Keratinocyte (primary cell): ENCODE measurements around the gene OR52I1. TPM values are rescaled to one million over a fixed set of nuclear protein-coding genes. Genes with fewer than 3 reads are reported as not detected.

Experiments used
- DNase-seq: peaks from one replicate; pipeline ENCODE4 v3.0.0-alpha.2; 2011; ENCODE audit warnings: low read depth, missing footprints, low spot score
- FAIRE-seq: peaks from 2 replicates; lab custom pipeline; 2011; peaks lifted over from hg19 to GRCh38; lab: Jason Lieb, UNC
- H2AFZ ChIP-seq: 2 replicates; pipeline ENCODE4 v1.6.0; 2012; ENCODE audit warnings: low read length, control low read depth, inconsistent platforms; ENCODE audit not compliant: control insufficient read depth
- H3K27ac ChIP-seq: 2 replicates; pipeline ENCODE4 v1.5.1; 2011; ENCODE audit warnings: low read length; ENCODE audit not compliant: control insufficient read depth, insufficient read depth
- H3K27me3 ChIP-seq: 3 replicates; pipeline ENCODE4 v1.6.0; 2011; ENCODE audit warnings: low read length; ENCODE audit not compliant: control insufficient read depth, insufficient read depth; ENCODE audit errors: extremely low read depth
- H3K36me3 ChIP-seq, 2 experiments: 2 replicates in 1 of 2; 3 replicates in 1 of 2; pipeline ENCODE4 v1.5.1; 2011; ENCODE audit warnings: low read length in 2 of 2, mild to moderate bottlenecking in 1 of 2; ENCODE audit not compliant: control insufficient read depth in 2 of 2, insufficient read depth in 2 of 2; ENCODE audit errors: extremely low read depth in 1 of 2
- H3K4me1 ChIP-seq: 3 replicates; pipeline ENCODE4 v1.5.1; 2011; ENCODE audit warnings: low read length; ENCODE audit not compliant: control insufficient read depth, insufficient read depth; ENCODE audit errors: extremely low read depth
- H3K4me2 ChIP-seq: 3 replicates; pipeline ENCODE4 v1.6.0; 2011; ENCODE audit warnings: low read depth, low read length; ENCODE audit not compliant: control insufficient read depth, insufficient read depth; ENCODE audit errors: extremely low read depth
- H3K4me3 ChIP-seq, 3 experiments: fragments of 200-600 bp in 1 of 3; sonication (generic) in 1 of 3; 2 replicates in 2 of 3; 3 replicates in 1 of 3; pipeline ENCODE4 v1.5.1; 2011 to 2016; ENCODE audit warnings: low read length in 3 of 3, mild to moderate bottlenecking in 3 of 3, control low read depth in 2 of 3, inconsistent platforms in 1 of 3, low read depth in 1 of 3, mixed read lengths in 1 of 3, mixed run types in 1 of 3, moderate library complexity in 1 of 3; ENCODE audit not compliant: control insufficient read depth in 2 of 3, insufficient read depth in 2 of 3; ENCODE audit errors: extremely low read depth in 1 of 3
- H3K79me2 ChIP-seq: 2 replicates; pipeline ENCODE4 v1.6.0; 2012; ENCODE audit warnings: low read length; ENCODE audit not compliant: control insufficient read depth, insufficient read depth
- H3K9ac ChIP-seq: 3 replicates; pipeline ENCODE4 v1.6.0; 2011; ENCODE audit warnings: low read length; ENCODE audit not compliant: control insufficient read depth, insufficient read depth; ENCODE audit errors: extremely low read depth
- H3K9me1 ChIP-seq: 3 replicates; pipeline ENCODE4 v1.6.0; 2011; ENCODE audit warnings: low read length; ENCODE audit not compliant: control insufficient read depth, insufficient read depth; ENCODE audit errors: extremely low read depth
- H3K9me3 ChIP-seq: 2 replicates; pipeline ENCODE4 v1.5.1; 2012; ENCODE audit warnings: low read depth, low read length; ENCODE audit not compliant: control insufficient read depth
- H4K20me1 ChIP-seq: 3 replicates; pipeline ENCODE4 v1.6.0; 2011; ENCODE audit warnings: low read length; ENCODE audit not compliant: control insufficient read depth, insufficient read depth; ENCODE audit errors: extremely low read depth
- EZH2 ChIP-seq: IDR thresholded peaks from one replicate; pipeline ENCODE4 v1.6.1; 2012; ENCODE audit warnings: inconsistent platforms, mild to moderate bottlenecking, low read length, moderate library complexity
- dilution Hi-C: fragments of 300-500 bp; cut with MboI; formaldehyde crosslinking; loops from one replicate; pipeline ENCODE4 v1.7.0; 2020; ENCODE audit warnings: low sequenced_read_pairs; ENCODE audit not compliant: extremely low pct_ligation_motif_present
- polyA plus RNA-seq, 5 experiments: library from polyadenylated mRNA; depleted of rRNA in 3 of 5; stranded (reverse) in 3 of 5; stranded (forward) in 1 of 5; unstranded in 1 of 5; fragments of >200 nt; gene quantifications; 1 replicate in 1 of 5; 2 replicates in 3 of 5; 3 replicates in 1 of 5; pipeline versions ENCODE4 v1.2.1 to v1.2.3, GENCODE V29; 2011 to 2012; ENCODE audit warnings: missing spikeins in 2 of 5, low read depth in 1 of 5, low replicate concordance in 1 of 5
- TF ChIP-seq, protein P1 (sequence below), 3 experiments: IDR thresholded peaks in 1 of 3; conservative IDR thresholded peaks in 1 of 3; optimal IDR thresholded peaks in 1 of 3; 2 replicates in 2 of 3; 3 replicates in 1 of 3; pipeline versions ENCODE3 to v1.5.1; 2011; ENCODE audit warnings: low read length in 3 of 3, mild to moderate bottlenecking in 3 of 3, moderate library complexity in 2 of 3, control low read depth in 1 of 3, inconsistent platforms in 1 of 3; ENCODE audit not compliant: insufficient read depth in 2 of 3; ENCODE audit errors: extremely low read depth in 1 of 3

Gene OR52I1
- polyA plus RNA-seq, 1 donor (not counting 4 experiments of a cell fraction or from before 2014, with no cell fraction given): not detected

DNA sequence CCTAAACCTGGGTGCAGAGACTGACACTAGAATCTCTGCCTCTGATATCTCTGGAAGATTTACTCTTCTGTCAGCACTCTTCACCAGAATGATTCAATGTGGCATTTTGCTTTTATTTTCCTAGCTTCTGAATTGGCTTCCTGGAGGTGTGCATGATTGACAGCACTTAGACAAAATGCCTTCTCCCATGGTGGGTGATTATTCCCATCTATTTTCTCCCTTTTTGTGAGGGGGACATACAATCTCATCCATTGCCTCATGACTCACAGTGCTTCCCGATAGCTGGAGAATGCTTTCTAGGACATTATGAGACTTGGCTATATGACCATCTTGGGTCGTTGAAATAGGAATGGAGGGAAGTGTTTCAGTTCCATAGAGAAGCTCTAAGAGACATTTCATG is 18.1 kb downstream of the OR52I1 start:
- Histone ChIP-seq H2AFZ (no peak overlapping the region), H3K27me3 (no peaks in the 10 kb centered on the region), H3K4me3 (no peak overlapping the region), H3K36me3 (no peaks in the 10 kb centered on the region), H3K9me3 (no peaks in the 10 kb centered on the region), H3K4me2 (no peak overlapping the region), H3K4me1 (peaks cover 7% of the 10 kb centered on the region), H3K79me2 (no peaks in the 10 kb centered on the region), H3K27ac (no peak overlapping the region), H4K20me1 (no peaks in the 10 kb centered on the region), H3K9ac (no peak overlapping the region), H3K9me1 (no peaks in the 10 kb centered on the region)
- FAIRE-seq (no peak), DNase-seq (no peak)
- TF ChIP-seq, protein P1, sequence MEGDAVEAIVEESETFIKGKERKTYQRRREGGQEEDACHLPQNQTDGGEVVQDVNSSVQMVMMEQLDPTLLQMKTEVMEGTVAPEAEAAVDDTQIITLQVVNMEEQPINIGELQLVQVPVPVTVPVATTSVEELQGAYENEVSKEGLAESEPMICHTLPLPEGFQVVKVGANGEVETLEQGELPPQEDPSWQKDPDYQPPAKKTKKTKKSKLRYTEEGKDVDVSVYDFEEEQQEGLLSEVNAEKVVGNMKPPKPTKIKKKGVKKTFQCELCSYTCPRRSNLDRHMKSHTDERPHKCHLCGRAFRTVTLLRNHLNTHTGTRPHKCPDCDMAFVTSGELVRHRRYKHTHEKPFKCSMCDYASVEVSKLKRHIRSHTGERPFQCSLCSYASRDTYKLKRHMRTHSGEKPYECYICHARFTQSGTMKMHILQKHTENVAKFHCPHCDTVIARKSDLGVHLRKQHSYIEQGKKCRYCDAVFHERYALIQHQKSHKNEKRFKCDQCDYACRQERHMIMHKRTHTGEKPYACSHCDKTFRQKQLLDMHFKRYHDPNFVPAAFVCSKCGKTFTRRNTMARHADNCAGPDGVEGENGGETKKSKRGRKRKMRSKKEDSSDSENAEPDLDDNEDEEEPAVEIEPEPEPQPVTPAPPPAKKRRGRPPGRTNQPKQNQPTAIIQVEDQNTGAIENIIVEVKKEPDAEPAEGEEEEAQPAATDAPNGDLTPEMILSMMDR (optimal IDR thresholded peaks at IDR 0.05 in 1 of 3, IDR thresholded peaks at IDR 0.05 in 1 of 3, conservative IDR thresholded peaks at IDR 0.05 in 1 of 3; ENCODE audit: extremely low read depth in 1 of 3, insufficient read depth in 2 of 3, low read length in 3 of 3): no peak
- TF ChIP-seq EZH2: no peak
- dilution Hi-C loops: no loop called here

DNA sequence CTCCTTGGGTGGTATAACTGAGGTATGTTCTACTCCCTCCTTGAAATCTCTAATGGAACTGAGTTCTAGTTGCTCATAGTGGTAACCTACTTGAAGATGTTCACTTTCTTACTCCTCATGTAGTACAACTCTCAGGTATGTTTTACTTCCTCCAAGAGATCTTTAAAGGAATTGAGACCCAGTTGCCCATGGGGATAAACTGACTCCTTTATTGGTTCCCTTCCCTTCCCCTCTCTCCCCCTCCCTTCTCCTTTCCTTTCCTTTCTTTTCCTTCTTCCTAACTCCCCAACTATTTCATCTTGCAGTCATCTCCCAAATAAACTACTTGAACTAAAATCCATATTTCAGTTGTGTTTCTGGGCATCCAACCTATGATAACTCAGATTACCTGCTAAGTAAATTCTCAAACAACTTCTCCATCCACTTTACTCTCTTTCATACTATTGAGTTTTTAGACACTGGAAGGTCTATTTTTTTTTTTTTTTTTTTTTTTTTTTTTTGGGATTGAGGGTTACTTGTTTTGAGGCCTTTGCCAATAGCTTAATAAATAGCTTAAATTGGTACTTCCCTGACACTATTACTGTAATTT is 22.1 kb downstream of the OR52I1 start:
- Histone ChIP-seq H3K36me3 (no peaks in the 10 kb centered on the region), H3K27ac (no peak overlapping the region), H3K4me2 (no peak overlapping the region), H3K27me3 (peaks cover 3% of the 10 kb centered on the region), H3K9ac (no peak overlapping the region), H3K4me3 (no peak overlapping the region), H3K79me2 (no peaks in the 10 kb centered on the region), H3K9me1 (no peaks in the 10 kb centered on the region), H2AFZ (no peak overlapping the region), H3K4me1 (no peaks in the 10 kb centered on the region), H4K20me1 (no peaks in the 10 kb centered on the region), H3K9me3 (no peaks in the 10 kb centered on the region)
- FAIRE-seq (no peak), DNase-seq (no peak)
- dilution Hi-C loops: no loop called here
- no peak for TF ChIP-seq EZH2
- TF ChIP-seq, protein P1 (optimal IDR thresholded peaks at IDR 0.05 in 1 of 3, IDR thresholded peaks at IDR 0.05 in 1 of 3, conservative IDR thresholded peaks at IDR 0.05 in 1 of 3; ENCODE audit: extremely low read depth in 1 of 3, insufficient read depth in 2 of 3, low read length in 3 of 3): no peak
